NOMO-1 treated with DMSO at 0.1 percent for 48 hours (cell line): ENCODE measurements around the gene CTDSPL.
A peak's percentile ranks its signal among the peaks of the same experiment; 100 is the strongest.

Source experiments
- DNase-seq: peaks from one replicate; lab custom pipeline; 2025; ENCODE audit not compliant: unreplicated experiment; lab: John Stamatoyannopoulos, UW

The CTDSPL gene

DNA sequence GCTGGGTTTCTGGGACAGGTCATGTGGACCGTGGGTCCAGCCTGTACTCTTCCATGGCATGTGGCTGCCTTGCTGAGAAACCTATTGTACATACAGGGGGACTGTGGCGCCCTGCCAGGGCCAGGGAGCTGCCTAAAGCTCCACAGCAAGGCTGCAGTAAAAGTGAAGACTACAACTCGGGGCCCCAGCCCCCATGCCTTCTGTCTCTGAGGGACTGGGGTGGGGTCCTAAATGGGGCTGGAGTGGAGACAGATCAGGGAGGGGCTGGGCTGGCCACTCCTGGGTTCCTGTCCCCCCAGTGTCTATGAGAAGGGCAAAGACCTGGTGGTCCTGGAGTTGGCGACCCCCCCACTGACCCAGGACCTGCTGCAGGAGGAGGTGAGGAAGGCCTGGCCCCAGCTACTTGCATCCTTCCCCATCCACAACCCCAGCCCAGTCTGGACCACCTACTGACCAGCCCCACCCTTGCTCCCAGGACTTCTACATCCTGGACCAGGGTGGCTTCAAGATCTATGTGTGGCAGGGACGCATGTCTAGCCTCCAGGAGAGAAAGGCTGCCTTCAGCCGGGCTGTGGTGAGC lies 136.2 kb downstream of the CTDSPL start:
- no peak for DNase-seq

DNA sequence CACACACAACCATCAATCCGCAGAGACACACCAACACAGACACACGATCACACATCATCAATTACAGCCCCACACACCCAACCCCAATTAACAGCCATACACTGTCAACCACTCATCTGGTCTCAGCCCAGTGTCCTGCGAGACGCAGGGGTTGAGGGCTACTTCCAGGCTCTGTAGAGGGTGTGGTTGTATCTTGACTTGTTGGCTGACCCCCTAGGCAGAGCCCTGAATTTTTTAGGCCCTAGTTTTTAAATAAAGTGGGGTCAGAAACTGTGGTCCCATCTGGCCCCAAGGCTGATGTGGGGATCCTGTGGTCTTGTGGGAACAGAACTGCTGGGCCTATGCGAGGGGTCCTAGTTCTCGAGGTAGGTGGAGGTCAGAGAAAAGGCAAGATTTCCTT lies 138.2 kb downstream of the CTDSPL start:
- no peak for DNase-seq

DNA sequence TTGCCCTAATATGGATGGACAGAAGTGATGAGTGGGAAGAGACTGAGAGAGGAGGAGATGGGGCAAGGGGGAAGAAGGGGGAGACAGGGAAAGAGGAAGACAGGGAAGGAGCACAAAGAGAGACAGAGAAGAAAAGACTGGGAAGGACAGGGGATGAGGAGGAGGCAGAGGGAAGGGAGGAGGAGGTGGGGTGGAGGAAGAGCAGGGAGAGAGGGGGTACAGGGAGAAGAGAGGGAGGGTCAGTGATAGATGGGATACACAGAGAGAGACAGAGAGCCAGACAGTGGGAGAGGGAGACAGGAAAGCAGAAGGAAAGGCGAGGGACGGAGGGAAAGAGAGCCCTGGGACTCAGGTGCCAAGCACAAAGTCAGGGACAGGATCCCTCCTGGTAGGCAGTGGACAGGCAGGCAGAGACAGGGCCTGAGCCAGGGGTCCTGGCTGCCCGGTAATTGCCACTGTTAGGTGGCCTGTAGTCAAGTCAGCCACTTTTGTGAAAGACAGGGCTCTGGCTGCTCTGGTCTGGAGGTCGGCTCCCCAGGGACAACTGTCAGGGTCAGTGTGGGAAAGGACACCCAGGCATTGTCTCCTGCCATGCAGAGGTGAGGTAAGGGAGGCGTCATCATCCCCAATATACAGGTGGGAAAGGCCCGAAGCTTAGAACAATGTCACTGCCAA lies 138.7 kb downstream of the CTDSPL start:
- DNase-seq, result no peak

GRCh38 chr3:38000965-38001455 lies 139.3 kb downstream of the CTDSPL start:
- no peak for DNase-seq

DNA sequence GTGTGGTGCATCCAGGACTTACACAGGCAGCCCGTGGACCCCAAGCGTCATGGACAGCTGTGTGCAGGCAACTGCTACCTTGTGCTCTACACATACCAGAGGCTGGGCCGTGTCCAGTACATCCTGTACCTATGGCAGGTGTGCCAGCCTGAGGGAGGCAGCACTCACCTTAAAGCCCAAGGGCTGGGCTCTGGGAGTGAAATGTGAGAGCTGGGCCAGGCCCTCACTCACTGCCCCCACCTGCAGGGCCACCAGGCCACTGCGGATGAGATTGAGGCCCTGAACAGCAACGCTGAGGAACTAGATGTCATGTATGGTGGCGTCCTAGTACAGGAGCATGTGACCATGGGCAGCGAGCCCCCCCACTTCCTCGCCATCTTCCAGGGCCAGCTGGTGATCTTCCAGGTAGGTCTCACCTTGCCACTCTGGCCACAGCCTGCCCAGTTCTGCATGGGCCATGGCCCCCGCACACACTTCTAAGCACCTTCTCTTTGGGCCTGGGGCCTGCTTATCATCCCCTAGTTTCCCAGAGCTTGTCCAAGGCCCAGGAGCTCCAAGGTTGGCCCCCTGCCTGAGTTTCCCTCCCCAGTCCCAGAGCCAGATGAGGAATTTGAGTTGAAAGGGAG lies 139.9 kb downstream of the CTDSPL start:
- DNase-seq, result no peak

DNA sequence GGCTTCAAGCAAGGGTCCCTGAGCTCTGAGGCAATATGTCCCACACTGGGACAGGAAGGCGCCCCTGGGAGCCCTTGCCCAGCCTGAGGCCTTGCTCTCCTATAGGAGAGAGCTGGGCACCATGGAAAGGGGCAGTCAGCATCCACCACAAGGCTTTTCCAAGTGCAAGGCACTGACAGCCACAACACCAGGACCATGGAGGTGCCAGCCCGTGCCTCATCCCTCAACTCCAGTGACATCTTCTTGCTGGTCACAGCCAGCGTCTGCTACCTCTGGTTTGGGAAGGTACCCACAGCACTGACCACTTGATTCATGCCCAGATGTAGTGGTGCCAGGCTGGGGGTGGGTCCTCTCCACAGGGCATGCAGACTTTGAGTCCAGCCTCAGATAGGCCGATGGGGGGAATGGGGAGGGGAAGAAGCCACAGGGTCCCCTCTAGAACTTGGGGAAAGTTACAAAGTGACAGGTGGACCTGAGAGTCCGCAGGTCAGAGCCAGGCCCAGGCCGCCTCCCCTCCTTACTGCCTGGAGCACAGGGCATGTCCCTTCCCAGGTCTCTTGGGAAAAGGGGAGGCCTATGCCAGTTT lies 140.7 kb downstream of the CTDSPL start:
- DNase-seq, result no peak

DNA sequence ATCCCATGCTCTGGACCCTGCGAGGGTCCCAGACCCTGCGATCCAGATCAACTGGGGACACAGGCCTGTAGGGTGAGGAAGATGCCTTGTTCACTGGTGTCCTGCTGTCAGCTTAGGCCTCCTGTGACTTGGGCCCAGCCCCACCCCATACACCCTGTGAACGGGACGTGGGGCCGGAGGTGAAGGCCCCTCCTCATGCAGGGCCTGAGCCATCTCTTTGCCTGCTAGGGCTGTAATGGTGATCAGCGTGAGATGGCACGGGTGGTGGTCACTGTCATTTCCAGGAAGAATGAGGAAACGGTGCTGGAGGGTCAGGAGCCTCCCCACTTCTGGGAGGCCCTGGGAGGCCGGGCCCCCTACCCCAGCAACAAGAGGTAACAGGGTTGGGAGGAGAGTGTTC lies 141.3 kb downstream of the CTDSPL start:
- no peak for DNase-seq

DNA sequence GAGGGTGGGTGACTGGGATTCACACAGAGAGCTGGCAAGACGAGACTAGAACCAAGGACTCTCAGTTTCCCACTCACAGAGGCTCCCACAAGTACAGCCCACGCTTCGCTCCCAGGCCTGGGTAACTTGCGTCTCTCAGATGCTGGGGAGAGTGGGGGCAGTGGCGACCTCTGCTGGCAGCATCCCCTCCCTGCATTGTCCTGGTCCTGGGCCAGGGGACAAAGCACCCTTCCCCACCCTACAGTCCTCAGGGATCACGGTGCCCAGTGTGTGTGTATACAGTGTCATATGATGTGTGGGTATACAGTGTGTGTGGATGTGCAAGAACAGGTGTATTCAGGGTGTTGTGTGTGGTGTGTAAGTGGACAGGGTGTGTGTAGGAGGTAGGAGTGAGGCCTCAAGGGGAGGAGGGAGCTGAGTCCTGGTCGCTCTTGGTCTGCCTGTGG lies 141.7 kb downstream of the CTDSPL start:
- DNase-seq, result no peak

- no peak for DNase-seq
These were observed 142.2 kb downstream of the CTDSPL start for GRCh38 chr3:38003817-38004414.

GRCh38 chr3:38004415-38005075 lies 142.9 kb downstream of the CTDSPL start:
- DNase-seq, result peak; percentile 32

DNA sequence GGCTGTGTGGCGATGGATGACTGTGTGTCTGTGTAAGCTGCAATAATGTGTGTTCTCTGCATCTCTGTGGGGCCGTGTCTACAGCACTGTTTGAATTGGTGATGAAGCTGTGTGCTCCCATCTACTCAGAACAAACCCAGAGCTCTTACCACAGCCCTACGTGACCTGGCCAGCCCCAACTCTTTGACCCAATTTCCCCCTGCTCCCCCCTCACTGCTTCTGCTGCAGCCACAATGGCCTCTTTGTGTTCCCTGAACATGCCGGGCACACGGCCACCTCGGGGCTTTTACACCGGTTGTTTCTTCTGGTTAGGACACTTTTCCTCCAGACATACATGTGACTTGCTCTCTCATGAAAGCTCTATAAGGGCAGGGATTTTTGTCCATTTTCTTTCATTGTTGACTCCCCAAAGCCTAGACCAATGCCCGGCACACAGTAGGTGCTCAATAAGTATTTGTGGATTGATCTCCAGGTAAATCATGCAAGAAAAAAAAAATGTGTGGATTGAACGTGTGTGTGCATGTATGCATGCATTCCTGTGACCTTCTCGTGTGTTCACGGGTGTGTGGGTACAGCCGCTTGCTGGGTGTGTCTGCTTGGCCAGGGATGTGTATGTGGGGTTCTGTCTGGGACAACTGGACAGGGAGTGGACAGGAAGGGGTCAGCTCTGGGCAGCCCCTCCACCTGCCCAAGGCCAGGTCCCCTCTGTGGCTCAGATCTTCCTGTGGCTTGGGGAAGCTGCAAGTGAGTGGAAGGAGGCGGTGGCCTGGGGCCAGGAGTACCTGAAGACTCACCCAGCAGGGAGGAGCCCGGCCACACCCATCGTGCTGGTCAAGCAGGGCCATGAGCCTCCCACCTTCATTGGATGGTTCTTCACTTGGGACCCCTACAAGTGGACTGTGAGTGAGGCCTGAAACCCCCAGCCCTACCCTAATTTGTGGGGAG lies 143.7 kb downstream of the CTDSPL start:
- no peak for DNase-seq

DNA sequence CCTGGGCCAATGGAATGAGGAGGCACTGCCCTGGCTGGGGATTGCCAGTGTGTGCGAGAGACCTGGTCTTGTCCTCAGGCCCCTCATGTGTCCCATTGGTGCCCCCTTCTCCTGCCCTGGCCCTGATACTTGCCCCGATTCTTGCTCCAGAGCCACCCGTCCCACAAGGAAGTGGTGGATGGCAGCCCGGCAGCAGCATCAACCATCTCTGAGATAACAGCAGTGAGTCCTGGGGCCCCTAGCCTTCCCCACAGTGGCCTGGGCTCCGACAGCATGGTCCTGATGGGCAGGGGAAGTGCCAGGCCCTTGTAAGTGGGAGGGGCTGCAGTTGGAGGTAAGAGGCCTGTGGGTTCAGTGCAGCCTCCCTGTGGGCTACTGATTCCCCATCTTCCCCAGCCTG lies 144.4 kb downstream of the CTDSPL start:
- DNase-seq, result no peak

- no peak for DNase-seq
These were observed 144.8 kb downstream of the CTDSPL start for GRCh38 chr3:38006445-38006995.

GRCh38 chr3:38007754-38008090 lies 146.0 kb downstream of the CTDSPL start:
- DNase-seq, result no peak

DNA sequence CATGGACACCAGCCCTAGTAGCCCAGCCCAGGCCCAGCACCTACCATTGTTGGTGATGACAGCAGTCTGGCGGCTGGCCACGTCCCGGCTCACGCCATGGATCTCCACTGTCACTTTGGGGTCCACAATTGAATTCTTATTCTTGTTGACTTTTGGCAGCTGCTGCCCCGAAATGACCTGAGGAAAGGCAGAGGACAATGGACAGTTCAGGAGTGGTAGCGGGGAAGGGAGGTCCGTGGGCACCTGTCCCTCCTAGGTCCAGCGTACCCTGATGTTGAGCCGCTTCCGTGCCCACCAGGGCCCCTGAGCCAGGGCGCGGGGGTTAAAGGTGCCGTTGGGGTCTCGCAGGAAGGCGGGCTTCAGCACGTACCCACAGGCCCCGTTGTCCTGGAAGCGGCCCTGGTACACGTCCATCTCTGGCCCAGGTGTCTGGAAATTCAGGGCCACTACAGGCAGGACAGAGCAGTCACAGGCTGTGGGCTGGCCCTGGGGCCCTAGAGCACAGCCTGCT lies 146.6 kb downstream of the CTDSPL start:
- no peak for DNase-seq

- no peak for DNase-seq
These were observed 147.4 kb downstream of the CTDSPL start for GRCh38 chr3:38008971-38009580.

DNA sequence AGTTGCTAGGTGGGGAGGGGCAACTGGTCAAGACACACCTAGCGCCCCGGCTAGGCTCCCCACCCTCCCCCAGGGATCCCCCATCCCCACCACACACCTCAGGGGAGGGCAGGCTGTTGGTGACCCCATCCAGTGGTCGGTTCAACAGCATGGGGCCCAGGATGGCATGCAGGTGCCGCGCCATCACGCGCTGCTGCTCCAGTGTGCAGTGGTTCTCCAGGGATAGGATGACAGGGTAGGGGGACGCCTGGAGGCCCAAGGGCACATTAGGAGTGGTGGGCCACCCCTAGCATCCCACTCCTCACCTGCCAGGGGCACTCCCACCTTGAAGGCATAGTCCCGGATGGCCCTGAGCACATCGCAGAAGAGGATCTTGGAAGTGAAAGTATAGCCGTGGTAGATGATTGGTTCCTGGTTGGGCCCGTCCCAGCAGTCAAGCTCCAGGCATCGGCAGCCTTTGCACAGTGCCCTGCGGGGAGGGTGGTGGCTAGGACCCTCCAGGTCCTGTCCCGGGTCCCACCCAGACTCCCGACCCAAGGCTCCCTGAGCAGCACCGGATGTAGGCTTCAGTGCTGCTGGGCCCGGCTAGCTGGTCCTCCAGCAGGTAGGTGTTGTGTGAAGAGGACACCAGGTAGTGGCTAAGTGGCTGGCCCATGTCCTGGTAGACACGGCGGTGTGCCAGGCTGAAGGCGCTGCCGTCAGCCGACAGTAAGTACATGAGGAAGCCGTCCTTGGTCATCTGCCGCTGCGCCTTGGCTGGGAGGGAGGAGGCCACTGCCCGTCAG lies 148.3 kb downstream of the CTDSPL start:
- DNase-seq, result peak; percentile 36

- DNase-seq, result no peak
These were observed 149.4 kb downstream of the CTDSPL start for GRCh38 chr3:38011111-38011510.
